ENCODE measurements around the gene ASAP3.

Gene ASAP3

GRCh38 chr1:23477359-23478144 lies 6.4 kb downstream of the ASAP3 start:
- DNase-seq: no peak

- DNase-seq: no peak
Observed at GRCh38 chr1:23475641-23476040, 8.3 kb downstream of the ASAP3 start.

GRCh38 chr1:23475134-23475628 lies 8.8 kb downstream of the ASAP3 start:
- DNase-seq: no peak

GRCh38 chr1:23473037-23473800 lies 10.8 kb downstream of the ASAP3 start:
- DNase-seq: no peak

GRCh38 chr1:23472351-23473036 lies 11.5 kb downstream of the ASAP3 start:
- DNase-seq: no peak

- DNase-seq: no peak
Observed at GRCh38 chr1:23471473-23472075, 12.4 kb downstream of the ASAP3 start.

GRCh38 chr1:23470282-23471070 lies 13.5 kb downstream of the ASAP3 start:
- no peak for DNase-seq

- no peak for DNase-seq
Observed at GRCh38 chr1:23469372-23469982, 14.5 kb downstream of the ASAP3 start.

- DNase-seq: no peak
Observed at GRCh38 chr1:23466423-23466989, 17.5 kb downstream of the ASAP3 start.

GRCh38 chr1:23463286-23463685 lies 20.7 kb downstream of the ASAP3 start:
- no peak for DNase-seq

GRCh38 chr1:23462766-23463165 lies 21.2 kb downstream of the ASAP3 start:
- no peak for DNase-seq

- DNase-seq: no peak
Observed at GRCh38 chr1:23461050-23461449, 22.9 kb downstream of the ASAP3 start.

- DNase-seq: no peak
Observed at GRCh38 chr1:23460519-23460918, 23.5 kb downstream of the ASAP3 start.

GRCh38 chr1:23459338-23459757 lies 24.6 kb downstream of the ASAP3 start:
- no peak for DNase-seq

- no peak for DNase-seq
Observed at GRCh38 chr1:23456226-23456625, 27.8 kb downstream of the ASAP3 start.

- no peak for DNase-seq
Observed at GRCh38 chr1:23453455-23454000, 30.5 kb downstream of the ASAP3 start.

- DNase-seq: no peak
Observed at GRCh38 chr1:23452011-23452411, 32.0 kb downstream of the ASAP3 start.

GRCh38 chr1:23451441-23451840 lies 32.5 kb downstream of the ASAP3 start:
- no peak for DNase-seq

GRCh38 chr1:23450894-23451293 lies 33.1 kb downstream of the ASAP3 start:
- DNase-seq: no peak

- DNase-seq: no peak
Observed at GRCh38 chr1:23449958-23450357, 34.0 kb downstream of the ASAP3 start.

GRCh38 chr1:23449306-23449705 lies 34.7 kb downstream of the ASAP3 start:
- DNase-seq: no peak
